ENCODE measurements around the gene DGKI. TPM values are rescaled to one million over a fixed set of nuclear protein-coding genes. Genes with fewer than 3 reads are reported as not detected.

DGKI gene
- total RNA-seq, 1 donor from 2014 or later, result 2.2 TPM

- H3K27ac Mint-ChIP-seq (ENCODE audit: unreplicated experiment), result no peak overlapping the region
- no peaks in the 10 kb centered on the region for H3K27me3 Mint-ChIP-seq (ENCODE audit: low read depth)
- H3K36me3 Mint-ChIP-seq (ENCODE audit: low read depth), result no peaks in the 10 kb centered on the region
- H3K4me1 Mint-ChIP-seq, result peaks cover 4% of the 10 kb centered on the region
- DNase-seq (ENCODE audit: low read depth, low spot score), result no peak
- TF ChIP-seq, protein P1, sequence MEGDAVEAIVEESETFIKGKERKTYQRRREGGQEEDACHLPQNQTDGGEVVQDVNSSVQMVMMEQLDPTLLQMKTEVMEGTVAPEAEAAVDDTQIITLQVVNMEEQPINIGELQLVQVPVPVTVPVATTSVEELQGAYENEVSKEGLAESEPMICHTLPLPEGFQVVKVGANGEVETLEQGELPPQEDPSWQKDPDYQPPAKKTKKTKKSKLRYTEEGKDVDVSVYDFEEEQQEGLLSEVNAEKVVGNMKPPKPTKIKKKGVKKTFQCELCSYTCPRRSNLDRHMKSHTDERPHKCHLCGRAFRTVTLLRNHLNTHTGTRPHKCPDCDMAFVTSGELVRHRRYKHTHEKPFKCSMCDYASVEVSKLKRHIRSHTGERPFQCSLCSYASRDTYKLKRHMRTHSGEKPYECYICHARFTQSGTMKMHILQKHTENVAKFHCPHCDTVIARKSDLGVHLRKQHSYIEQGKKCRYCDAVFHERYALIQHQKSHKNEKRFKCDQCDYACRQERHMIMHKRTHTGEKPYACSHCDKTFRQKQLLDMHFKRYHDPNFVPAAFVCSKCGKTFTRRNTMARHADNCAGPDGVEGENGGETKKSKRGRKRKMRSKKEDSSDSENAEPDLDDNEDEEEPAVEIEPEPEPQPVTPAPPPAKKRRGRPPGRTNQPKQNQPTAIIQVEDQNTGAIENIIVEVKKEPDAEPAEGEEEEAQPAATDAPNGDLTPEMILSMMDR (conservative IDR thresholded peaks at IDR 0.05), result no peak
- H3K9me3 Mint-ChIP-seq, result peaks cover 7% of the 10 kb centered on the region
- H3K4me3 Mint-ChIP-seq, result no peak overlapping the region
These were observed 300.8 kb downstream of the DGKI start for GRCh38 chr7:137546009-137546408.

GRCh38 chr7:137545059-137545716 lies 301.6 kb downstream of the DGKI start:
- no peak for DNase-seq (ENCODE audit: low read depth, low spot score)
- no peak overlapping the region for H3K4me3 Mint-ChIP-seq
- no peaks in the 10 kb centered on the region for H3K36me3 Mint-ChIP-seq (ENCODE audit: low read depth)
- H3K27ac Mint-ChIP-seq (ENCODE audit: unreplicated experiment), result no peak overlapping the region
- peaks cover 4% of the 10 kb centered on the region for H3K4me1 Mint-ChIP-seq
- peaks cover 7% of the 10 kb centered on the region for H3K9me3 Mint-ChIP-seq
- TF ChIP-seq, protein P1 (conservative IDR thresholded peaks at IDR 0.05), result no peak
- no peaks in the 10 kb centered on the region for H3K27me3 Mint-ChIP-seq (ENCODE audit: low read depth)

- DNase-seq (ENCODE audit: low read depth, low spot score), result no peak
- no peak overlapping the region for H3K27ac Mint-ChIP-seq (ENCODE audit: unreplicated experiment)
- no peaks in the 10 kb centered on the region for H3K36me3 Mint-ChIP-seq (ENCODE audit: low read depth)
- no peaks in the 10 kb centered on the region for H3K27me3 Mint-ChIP-seq (ENCODE audit: low read depth)
- H3K4me1 Mint-ChIP-seq, result peaks cover 4% of the 10 kb centered on the region
- H3K9me3 Mint-ChIP-seq, result peaks cover 7% of the 10 kb centered on the region
- TF ChIP-seq, protein P1 (conservative IDR thresholded peaks at IDR 0.05), result no peak
- H3K4me3 Mint-ChIP-seq, result no peak overlapping the region
These were observed 302.2 kb downstream of the DGKI start for GRCh38 chr7:137544453-137545058.

DNA sequence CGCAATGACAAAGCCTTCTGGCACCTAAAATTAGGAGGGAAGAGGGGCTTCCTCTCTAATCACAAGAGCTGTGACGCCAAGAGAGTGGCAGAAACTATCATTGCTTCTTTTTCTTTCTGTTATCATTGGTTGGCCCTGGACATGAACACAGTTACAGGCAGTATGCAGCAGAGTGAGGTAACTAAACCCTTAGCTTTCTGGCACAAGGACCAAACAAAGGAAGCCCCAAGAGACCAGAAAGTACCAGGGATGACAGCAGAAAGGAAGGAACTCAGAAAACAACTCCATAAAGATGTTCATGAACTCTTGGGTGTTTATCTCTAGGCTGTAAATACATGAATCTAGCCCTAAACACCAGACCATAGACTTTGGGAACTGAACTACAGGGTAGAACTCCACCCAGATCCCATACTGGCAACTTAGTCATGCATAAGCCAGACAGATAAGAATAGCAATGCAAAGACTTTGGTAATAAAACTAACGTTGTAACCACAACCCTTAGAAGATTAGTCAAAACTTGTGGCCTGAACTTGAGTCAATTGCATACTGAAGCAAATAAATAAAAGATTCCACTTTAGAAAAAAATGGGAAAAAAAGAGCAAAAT lies 307.6 kb downstream of the DGKI start:
- H3K4me3 Mint-ChIP-seq, result no peak overlapping the region
- DNase-seq (ENCODE audit: low read depth, low spot score), result no peak
- H3K36me3 Mint-ChIP-seq (ENCODE audit: low read depth), result no peaks in the 10 kb centered on the region
- H3K4me1 Mint-ChIP-seq, result no peaks in the 10 kb centered on the region
- no peaks in the 10 kb centered on the region for H3K27me3 Mint-ChIP-seq (ENCODE audit: low read depth)
- H3K9me3 Mint-ChIP-seq, result peaks cover 5% of the 10 kb centered on the region
- H3K27ac Mint-ChIP-seq (ENCODE audit: unreplicated experiment), result no peak overlapping the region
- TF ChIP-seq, protein P1 (conservative IDR thresholded peaks at IDR 0.05), result no peak

DNA sequence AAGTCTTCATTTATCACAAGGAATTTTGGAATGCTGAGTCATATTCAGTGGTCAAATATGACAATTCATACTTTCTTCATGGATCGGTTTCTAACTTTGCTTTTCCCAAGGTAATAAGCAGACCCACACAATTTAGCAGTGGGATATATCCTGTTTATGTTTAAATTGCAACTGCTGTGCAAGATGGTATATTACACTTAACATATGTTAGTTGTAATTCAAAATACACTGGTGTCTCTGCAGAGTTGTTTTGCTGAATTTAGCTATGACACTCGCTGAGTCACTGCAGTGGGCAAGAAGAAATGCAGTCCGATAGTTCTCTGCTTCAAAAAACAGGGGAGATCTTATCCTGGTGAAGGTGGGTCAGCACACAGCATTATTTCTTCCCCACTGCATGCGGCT lies 308.4 kb downstream of the DGKI start:
- TF ChIP-seq, protein P1 (conservative IDR thresholded peaks at IDR 0.05), result no peak
- no peak for DNase-seq (ENCODE audit: low read depth, low spot score)
- Mint-ChIP-seq H3K4me1 (no peaks in the 10 kb centered on the region), H3K27me3 (ENCODE audit: low read depth) (no peaks in the 10 kb centered on the region), H3K9me3 (peaks cover 5% of the 10 kb centered on the region), H3K36me3 (ENCODE audit: low read depth) (no peaks in the 10 kb centered on the region), H3K4me3 (no peak overlapping the region), H3K27ac (ENCODE audit: unreplicated experiment) (no peak overlapping the region)

Measured in neural crest cell (in vitro differentiated cells).